GM23338 (cell line): ENCODE data around the gene SLAMF9. TPM values are rescaled to one million over a fixed set of nuclear protein-coding genes. Genes with fewer than 3 reads are reported as not detected.

ENCODE experiments used
- ATAC-seq: fragments of 200-7000 bp; cut with Tn5 transposase; 3 replicates; pipeline ENCODE4 v1.9.1; 2020
- DNase-seq: peaks from one replicate; pipeline ENCODE4 v3.0.0-alpha.2; 2015; ENCODE audit warnings: low spot score
- H2AFZ ChIP-seq: fragments of 200-600 bp; sonication (generic); 2 replicates; pipeline ENCODE4 v1.8.0; 2016; ENCODE audit warnings: antibody characterized with exemption, mild to moderate bottlenecking, moderate library complexity
- H3F3A ChIP-seq: fragments of 200-600 bp; sonication (generic); replicated peaks from 2 replicates; pipeline ENCODE4 v1.8.0; 2017; ENCODE audit warnings: antibody characterized with exemption, mixed run types, low read depth
- H3K27ac ChIP-seq: fragments of 200-600 bp; sonication (generic); 2 replicates; pipeline ENCODE4 v1.6.1; 2016; ENCODE audit warnings: low read depth
- H3K27me3 ChIP-seq: fragments of 200-600 bp; sonication (generic); 2 replicates; pipeline ENCODE4 v1.8.0; 2016; ENCODE audit warnings: mild to moderate bottlenecking, mixed run types, moderate library complexity; ENCODE audit not compliant: insufficient read depth
- H3K36me3 ChIP-seq: fragments of 200-600 bp; sonication (generic); 2 replicates; pipeline ENCODE4 v1.8.0; 2016; ENCODE audit warnings: mild to moderate bottlenecking; ENCODE audit not compliant: insufficient read depth
- H3K4me1 ChIP-seq: fragments of 200-600 bp; sonication (generic); 2 replicates; pipeline ENCODE4 v1.8.0; 2016; ENCODE audit warnings: mild to moderate bottlenecking, moderate library complexity; ENCODE audit not compliant: insufficient read depth
- H3K4me2 ChIP-seq: fragments of 200-600 bp; sonication (generic); 2 replicates; pipeline ENCODE4 v1.7.1; 2017; ENCODE audit warnings: mixed run types
- H3K4me3 ChIP-seq: fragments of 200-600 bp; sonication (generic); 2 replicates; pipeline ENCODE4 v1.6.1; 2016; ENCODE audit warnings: mixed run types
- H3K79me2 ChIP-seq: fragments of 200-600 bp; sonication (generic); replicated peaks from 2 replicates; pipeline ENCODE4 v1.8.0; 2017; ENCODE audit warnings: mild to moderate bottlenecking; ENCODE audit not compliant: insufficient read depth
- H3K9me2 ChIP-seq: fragments of 200-600 bp; sonication (generic); 2 replicates; pipeline ENCODE4 v1.8.0; 2017; ENCODE audit not compliant: insufficient read depth
- H4K20me1 ChIP-seq: fragments of 200-600 bp; sonication (generic); replicated peaks from 2 replicates; pipeline ENCODE4 v1.8.0; 2017; ENCODE audit warnings: mild to moderate bottlenecking; ENCODE audit not compliant: insufficient read depth
- H3K27ac Mint-ChIP-seq: 2 replicates; pipeline ENCODE4 v1.8.0; 2020; ENCODE audit warnings: inconsistent platforms, mild to moderate bottlenecking, moderate library complexity, mixed read lengths
- H3K27me3 Mint-ChIP-seq: 3 replicates; pipeline ENCODE4 v1.8.0; 2022; ENCODE audit warnings: low read depth, mild to moderate bottlenecking, moderate library complexity, mixed read lengths, inconsistent platforms; ENCODE audit not compliant: insufficient read depth, poor library complexity
- H3K36me3 Mint-ChIP-seq: 3 replicates; pipeline ENCODE4 v1.8.0; 2021; ENCODE audit warnings: low read depth, mild to moderate bottlenecking, inconsistent platforms, moderate library complexity, mixed read lengths
- H3K4me1 Mint-ChIP-seq: 3 replicates; pipeline ENCODE4 v1.8.0; 2020; ENCODE audit warnings: mild to moderate bottlenecking, inconsistent platforms, mixed read lengths
- H3K4me3 Mint-ChIP-seq: 3 replicates; pipeline ENCODE4 v1.8.0; 2021; ENCODE audit warnings: moderate library complexity, mild to moderate bottlenecking, inconsistent platforms, mixed read lengths
- H3K9me3 Mint-ChIP-seq: 3 replicates; pipeline ENCODE4 v1.8.0; 2020; ENCODE audit warnings: moderate library complexity, mild to moderate bottlenecking, inconsistent platforms, mixed read lengths
- CREB1 ChIP-seq: fragments of 250-450 bp; sonication (Bioruptor Pico); IDR thresholded peaks from 2 replicates; pipeline ENCODE4 v1.5.0; 2020; ENCODE audit warnings: low read depth, mild to moderate bottlenecking, moderate library complexity
- EZH2 ChIP-seq: fragments of 200-600 bp; sonication (generic); IDR thresholded peaks from one replicate; pipeline ENCODE4 v1.8.0; 2017; ENCODE audit warnings: antibody characterized with exemption, mild to moderate bottlenecking, low read depth; ENCODE audit not compliant: unreplicated experiment
- STAT1 ChIP-seq: IDR thresholded peaks from one replicate; pipeline ENCODE4 v1.6.1; 2016; ENCODE audit warnings: antibody characterized with exemption; ENCODE audit not compliant: unreplicated experiment
- long read RNA-seq: library from polyadenylated mRNA; unstranded; transcript quantifications from one replicate; pipeline ENCODE4 v2.0.0, GENCODE V29; 2020; ENCODE audit not compliant: unreplicated experiment
- polyA plus RNA-seq: library from polyadenylated mRNA; unstranded; fragments of >200 nt; fragmentation: Nextera tagmentation; extraction: Ambion mirVana; gene quantifications from 2 replicates; pipeline ENCODE4 v1.2.1, GENCODE V29; 2016
- total RNA-seq: library from RNA; depleted of rRNA; stranded (reverse); fragments of >200 nt; shearing (Covaris generic); gene quantifications from 2 replicates; pipeline ENCODE4 v1.2.3, GENCODE V29; 2014; rRNA removed
- TF ChIP-seq, protein P1 (sequence below): IDR thresholded peaks from one replicate; pipeline ENCODE4 v1.6.1; 2018; ENCODE audit warnings: antibody characterized with exemption; ENCODE audit not compliant: unreplicated experiment
- TF ChIP-seq, protein P2 (sequence below): fragments of 250-450 bp; sonication (Bioruptor Pico); IDR thresholded peaks from 2 replicates; pipeline ENCODE4 v1.5.0; 2020; ENCODE audit warnings: mild to moderate bottlenecking, moderate library complexity

The SLAMF9 gene
- not detected in 2 replicates for total RNA-seq
- polyA plus RNA-seq, result not detected in 2 replicates
- long read RNA-seq, result 0 reads

DNA sequence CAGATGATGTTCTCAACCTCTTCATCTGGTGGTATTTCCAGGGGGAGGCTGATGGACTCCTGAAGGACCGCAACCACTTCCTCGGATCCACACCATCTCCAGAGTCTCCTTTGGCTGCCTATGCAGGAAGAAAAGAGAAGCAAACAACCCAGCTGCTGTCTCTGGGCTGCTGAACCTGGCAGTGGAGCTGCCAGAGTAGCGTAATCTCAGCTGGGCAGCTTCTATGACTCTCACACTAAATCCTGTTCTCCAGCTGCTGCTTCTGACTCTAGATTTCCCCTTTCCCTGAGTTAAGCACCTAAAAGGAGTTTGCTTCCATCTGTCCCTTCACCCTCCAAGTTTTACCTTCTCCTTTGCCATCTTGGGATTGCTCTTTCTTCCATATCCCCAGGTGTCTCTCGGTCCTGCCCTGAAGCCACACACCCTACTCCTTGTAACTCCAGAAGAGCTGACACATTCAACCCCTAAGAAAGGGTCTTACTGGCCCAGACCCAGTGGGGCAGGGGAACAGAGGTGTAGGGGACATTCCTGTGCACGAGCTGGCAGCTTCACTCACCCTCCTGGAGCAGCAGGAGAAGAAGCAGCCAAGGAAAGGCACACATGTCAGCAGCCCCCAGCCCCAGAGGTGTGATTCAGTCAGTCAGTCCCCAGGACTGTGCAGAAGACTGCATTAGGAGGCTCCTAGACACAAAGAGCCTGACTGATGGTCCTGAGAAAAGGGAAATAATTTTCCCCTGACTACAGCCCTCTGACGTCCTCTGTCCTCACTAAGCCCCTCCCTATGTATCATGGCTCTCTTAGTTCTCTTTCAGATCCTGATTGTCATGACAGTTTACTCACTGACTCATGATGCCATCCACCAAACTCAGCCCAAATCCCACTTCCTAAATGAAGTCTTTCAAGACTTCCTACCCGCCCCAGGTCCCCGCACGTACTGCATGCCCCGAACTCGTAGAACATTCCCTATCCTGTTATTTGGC, at the start of gene SLAMF9:
Gene SLAMF9 (minus strand): TSS at position 702 of the 980 bp plus-strand sequence. CDS start 100 bp downstream, at position 602.
- Histone ChIP-seq H3K9me2 (peaks cover 4% of the 10 kb centered on the region; the same call in 1 of the 2 replicates), H3K36me3 (no peaks in the 10 kb centered on the region), H3K4me2 (no peak within 1 kb of the TSS), H3K27ac (no peak within 1 kb of the TSS), H3K79me2 (no peaks in the 10 kb centered on the region), H3K4me3 (no peak within 1 kb of the TSS), H3K4me1 (no peaks in the 10 kb centered on the region), H3K27me3 (no peaks in the 10 kb centered on the region), H2AFZ (no peak within 1 kb of the TSS), H4K20me1 (no peaks in the 10 kb centered on the region), H3F3A (no peaks in the 10 kb centered on the region)
- H3K36me3 Mint-ChIP-seq, result no peaks in the 10 kb centered on the region
- H3K4me3 Mint-ChIP-seq, result no peak within 1 kb of the TSS
- H3K27me3 Mint-ChIP-seq, result peaks cover 7% of the 10 kb centered on the region
- DNase-seq, result no peak
- no peak within 1 kb of the TSS for H3K27ac Mint-ChIP-seq
- no peak for ATAC-seq
- H3K9me3 Mint-ChIP-seq, result no peaks in the 10 kb centered on the region
- no peaks in the 10 kb centered on the region for H3K4me1 Mint-ChIP-seq
- TF ChIP-seq EZH2 (no peak), STAT1 (no peak)
- TF ChIP-seq, protein P1, sequence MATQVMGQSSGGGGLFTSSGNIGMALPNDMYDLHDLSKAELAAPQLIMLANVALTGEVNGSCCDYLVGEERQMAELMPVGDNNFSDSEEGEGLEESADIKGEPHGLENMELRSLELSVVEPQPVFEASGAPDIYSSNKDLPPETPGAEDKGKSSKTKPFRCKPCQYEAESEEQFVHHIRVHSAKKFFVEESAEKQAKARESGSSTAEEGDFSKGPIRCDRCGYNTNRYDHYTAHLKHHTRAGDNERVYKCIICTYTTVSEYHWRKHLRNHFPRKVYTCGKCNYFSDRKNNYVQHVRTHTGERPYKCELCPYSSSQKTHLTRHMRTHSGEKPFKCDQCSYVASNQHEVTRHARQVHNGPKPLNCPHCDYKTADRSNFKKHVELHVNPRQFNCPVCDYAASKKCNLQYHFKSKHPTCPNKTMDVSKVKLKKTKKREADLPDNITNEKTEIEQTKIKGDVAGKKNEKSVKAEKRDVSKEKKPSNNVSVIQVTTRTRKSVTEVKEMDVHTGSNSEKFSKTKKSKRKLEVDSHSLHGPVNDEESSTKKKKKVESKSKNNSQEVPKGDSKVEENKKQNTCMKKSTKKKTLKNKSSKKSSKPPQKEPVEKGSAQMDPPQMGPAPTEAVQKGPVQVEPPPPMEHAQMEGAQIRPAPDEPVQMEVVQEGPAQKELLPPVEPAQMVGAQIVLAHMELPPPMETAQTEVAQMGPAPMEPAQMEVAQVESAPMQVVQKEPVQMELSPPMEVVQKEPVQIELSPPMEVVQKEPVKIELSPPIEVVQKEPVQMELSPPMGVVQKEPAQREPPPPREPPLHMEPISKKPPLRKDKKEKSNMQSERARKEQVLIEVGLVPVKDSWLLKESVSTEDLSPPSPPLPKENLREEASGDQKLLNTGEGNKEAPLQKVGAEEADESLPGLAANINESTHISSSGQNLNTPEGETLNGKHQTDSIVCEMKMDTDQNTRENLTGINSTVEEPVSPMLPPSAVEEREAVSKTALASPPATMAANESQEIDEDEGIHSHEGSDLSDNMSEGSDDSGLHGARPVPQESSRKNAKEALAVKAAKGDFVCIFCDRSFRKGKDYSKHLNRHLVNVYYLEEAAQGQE, result no peak

DNA sequence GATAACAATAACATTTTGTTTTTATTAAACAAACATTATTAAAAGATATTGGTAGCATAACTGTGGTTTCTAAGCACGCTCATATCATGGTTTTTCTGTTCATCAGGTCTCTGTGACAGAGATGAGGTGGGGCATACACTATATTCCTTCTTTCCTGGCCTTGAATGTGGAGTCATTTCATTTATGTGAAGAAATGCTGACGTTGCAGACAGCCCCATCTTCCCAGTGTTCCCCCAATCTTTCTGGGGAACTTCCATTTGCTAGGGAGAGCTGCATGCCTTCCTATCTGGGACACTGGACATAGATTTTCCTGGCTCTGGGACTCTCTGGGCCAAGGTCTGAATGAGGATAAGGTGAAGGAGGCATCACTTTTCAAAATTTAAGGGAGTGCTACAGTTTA, 47.4 kb upstream of the SLAMF9 start:
- H3K9me3 Mint-ChIP-seq, result no peaks in the 10 kb centered on the region
- no peaks in the 10 kb centered on the region for H4K20me1 ChIP-seq
- no peaks in the 10 kb centered on the region for H3F3A ChIP-seq
- no peak overlapping the region for H3K27ac Mint-ChIP-seq
- no peak overlapping the region for H3K4me2 ChIP-seq
- H3K27me3 ChIP-seq, result no peaks in the 10 kb centered on the region
- no peaks in the 10 kb centered on the region for H3K79me2 ChIP-seq
- no peaks in the 10 kb centered on the region for H3K36me3 ChIP-seq
- H3K4me3 ChIP-seq, result no peak overlapping the region
- H3K4me3 Mint-ChIP-seq, result no peak overlapping the region
- no peak for DNase-seq
- ATAC-seq, result no peak
- no peak overlapping the region for H3K27ac ChIP-seq
- H3K4me1 Mint-ChIP-seq, result no peaks in the 10 kb centered on the region
- no peak overlapping the region for H2AFZ ChIP-seq
- no peaks in the 10 kb centered on the region for H3K36me3 Mint-ChIP-seq
- peaks cover 6% of the 10 kb centered on the region; the same call in 1 of the 2 replicates for H3K9me2 ChIP-seq
- no peaks in the 10 kb centered on the region for H3K4me1 ChIP-seq
- H3K27me3 Mint-ChIP-seq, result no peaks in the 10 kb centered on the region
- TF ChIP-seq, protein P1, result no peak
- TF ChIP-seq, protein P2, sequence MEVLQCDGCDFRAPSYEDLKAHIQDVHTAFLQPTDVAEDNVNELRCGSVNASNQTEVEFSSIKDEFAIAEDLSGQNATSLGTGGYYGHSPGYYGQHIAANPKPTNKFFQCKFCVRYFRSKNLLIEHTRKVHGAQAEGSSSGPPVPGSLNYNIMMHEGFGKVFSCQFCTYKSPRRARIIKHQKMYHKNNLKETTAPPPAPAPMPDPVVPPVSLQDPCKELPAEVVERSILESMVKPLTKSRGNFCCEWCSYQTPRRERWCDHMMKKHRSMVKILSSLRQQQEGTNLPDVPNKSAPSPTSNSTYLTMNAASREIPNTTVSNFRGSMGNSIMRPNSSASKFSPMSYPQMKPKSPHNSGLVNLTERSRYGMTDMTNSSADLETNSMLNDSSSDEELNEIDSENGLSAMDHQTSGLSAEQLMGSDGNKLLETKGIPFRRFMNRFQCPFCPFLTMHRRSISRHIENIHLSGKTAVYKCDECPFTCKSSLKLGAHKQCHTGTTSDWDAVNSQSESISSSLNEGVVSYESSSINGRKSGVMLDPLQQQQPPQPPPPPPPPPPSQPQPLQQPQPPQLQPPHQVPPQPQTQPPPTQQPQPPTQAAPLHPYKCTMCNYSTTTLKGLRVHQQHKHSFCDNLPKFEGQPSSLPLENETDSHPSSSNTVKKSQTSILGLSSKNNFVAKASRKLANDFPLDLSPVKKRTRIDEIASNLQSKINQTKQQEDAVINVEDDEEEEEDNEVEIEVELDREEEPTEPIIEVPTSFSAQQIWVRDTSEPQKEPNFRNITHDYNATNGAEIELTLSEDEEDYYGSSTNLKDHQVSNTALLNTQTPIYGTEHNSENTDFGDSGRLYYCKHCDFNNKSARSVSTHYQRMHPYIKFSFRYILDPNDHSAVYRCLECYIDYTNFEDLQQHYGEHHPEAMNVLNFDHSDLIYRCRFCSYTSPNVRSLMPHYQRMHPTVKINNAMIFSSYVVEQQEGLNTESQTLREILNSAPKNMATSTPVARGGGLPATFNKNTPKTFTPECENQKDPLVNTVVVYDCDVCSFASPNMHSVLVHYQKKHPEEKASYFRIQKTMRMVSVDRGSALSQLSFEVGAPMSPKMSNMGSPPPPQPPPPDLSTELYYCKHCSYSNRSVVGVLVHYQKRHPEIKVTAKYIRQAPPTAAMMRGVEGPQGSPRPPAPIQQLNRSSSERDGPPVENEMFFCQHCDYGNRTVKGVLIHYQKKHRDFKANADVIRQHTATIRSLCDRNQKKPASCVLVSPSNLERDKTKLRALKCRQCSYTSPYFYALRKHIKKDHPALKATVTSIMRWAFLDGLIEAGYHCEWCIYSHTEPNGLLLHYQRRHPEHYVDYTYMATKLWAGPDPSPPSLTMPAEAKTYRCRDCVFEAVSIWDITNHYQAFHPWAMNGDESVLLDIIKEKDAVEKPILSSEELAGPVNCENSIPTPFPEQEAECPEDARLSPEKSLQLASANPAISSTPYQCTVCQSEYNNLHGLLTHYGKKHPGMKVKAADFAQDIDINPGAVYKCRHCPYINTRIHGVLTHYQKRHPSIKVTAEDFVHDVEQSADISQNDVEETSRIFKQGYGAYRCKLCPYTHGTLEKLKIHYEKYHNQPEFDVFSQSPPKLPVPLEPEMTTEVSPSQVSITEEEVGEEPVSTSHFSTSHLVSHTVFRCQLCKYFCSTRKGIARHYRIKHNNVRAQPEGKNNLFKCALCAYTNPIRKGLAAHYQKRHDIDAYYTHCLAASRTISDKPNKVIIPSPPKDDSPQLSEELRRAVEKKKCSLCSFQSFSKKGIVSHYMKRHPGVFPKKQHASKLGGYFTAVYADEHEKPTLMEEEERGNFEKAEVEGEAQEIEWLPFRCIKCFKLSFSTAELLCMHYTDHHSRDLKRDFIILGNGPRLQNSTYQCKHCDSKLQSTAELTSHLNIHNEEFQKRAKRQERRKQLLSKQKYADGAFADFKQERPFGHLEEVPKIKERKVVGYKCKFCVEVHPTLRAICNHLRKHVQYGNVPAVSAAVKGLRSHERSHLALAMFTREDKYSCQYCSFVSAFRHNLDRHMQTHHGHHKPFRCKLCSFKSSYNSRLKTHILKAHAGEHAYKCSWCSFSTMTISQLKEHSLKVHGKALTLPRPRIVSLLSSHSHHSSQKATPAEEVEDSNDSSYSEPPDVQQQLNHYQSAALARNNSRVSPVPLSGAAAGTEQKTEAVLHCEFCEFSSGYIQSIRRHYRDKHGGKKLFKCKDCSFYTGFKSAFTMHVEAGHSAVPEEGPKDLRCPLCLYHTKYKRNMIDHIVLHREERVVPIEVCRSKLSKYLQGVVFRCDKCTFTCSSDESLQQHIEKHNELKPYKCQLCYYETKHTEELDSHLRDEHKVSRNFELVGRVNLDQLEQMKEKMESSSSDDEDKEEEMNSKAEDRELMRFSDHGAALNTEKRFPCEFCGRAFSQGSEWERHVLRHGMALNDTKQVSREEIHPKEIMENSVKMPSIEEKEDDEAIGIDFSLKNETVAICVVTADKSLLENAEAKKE (CRISPR knock-in tag), result no peak
- no peak for TF ChIP-seq CREB1 (CRISPR knock-in tag)
